Erythroblast (primary cell): ENCODE measurements around the gene ZNF646.

Experiments used
- GATA1 ChIP-seq: IDR thresholded peaks from 2 replicates; pipeline ENCODE4 v1.6.1; 2011; ENCODE audit warnings: low read depth, mild to moderate bottlenecking, control low read depth, low read length, moderate library complexity
- POLR2A ChIP-seq: IDR thresholded peaks from 2 replicates; pipeline ENCODE4 v1.6.1; 2011; ENCODE audit warnings: mild to moderate bottlenecking, low read length

GRCh38 chr16:31087971-31088370 is 13.7 kb downstream of the ZNF646 start:
- TF ChIP-seq POLR2A (no peak), GATA1 (no peak)
